H1 (cell line): ENCODE data around the gene UBE3B. TPM values are rescaled to one million over a fixed set of nuclear protein-coding genes. Genes with fewer than 3 reads are reported as not detected.

ENCODE experiments used
- CTCF ChIA-PET: fragments of 300-600 bp; sonication (Branson Sonifier 250); formaldehyde crosslinking; loops from one replicate; lab custom pipeline; 2021; ENCODE audit not compliant: partially characterized antibody; lab: Charles Lee
- POLR2A ChIA-PET: fragments of 300-600 bp; sonication (Branson Sonifier 250); formaldehyde crosslinking; loops from one replicate; lab custom pipeline; 2021; ENCODE audit warnings: inconsistent platforms; ENCODE audit not compliant: partially characterized antibody; lab: Charles Lee
- DNase-seq, 2 experiments: peaks; one replicate each; pipeline versions ENCODE4 v3.0.0 to v3.0.0-alpha.2; 2010 to 2022; ENCODE audit warnings: low spot score in 2 of 2, low read depth in 1 of 2, mixed read lengths in 1 of 2
- FAIRE-seq: peaks from 2 replicates; lab custom pipeline; 2011; peaks lifted over from hg19 to GRCh38; lab: Jason Lieb, UNC
- H2AFZ ChIP-seq: 2 replicates; pipeline ENCODE4 v1.8.1; 2012; ENCODE audit warnings: low read length, inconsistent platforms
- H2AK5ac ChIP-seq: 2 replicates; pipeline ENCODE4 v1.6.1; 2013; ENCODE audit warnings: low read depth, low read length
- H2BK120ac ChIP-seq: replicated peaks from 2 replicates; pipeline ENCODE3; 2013; ENCODE audit warnings: low read depth, low read length, inconsistent platforms
- H2BK12ac ChIP-seq: 2 replicates; pipeline ENCODE4 v1.6.1; 2013; ENCODE audit warnings: low read depth, low read length
- H2BK15ac ChIP-seq: 2 replicates; pipeline ENCODE4 v1.6.1; 2013; ENCODE audit warnings: low read length
- H2BK20ac ChIP-seq: 2 replicates; pipeline ENCODE4 v1.6.1; 2013; ENCODE audit warnings: low read length
- H2BK5ac ChIP-seq: 2 replicates; pipeline ENCODE4 v1.6.1; 2013; ENCODE audit warnings: low read depth, low read length
- H3K14ac ChIP-seq: 2 replicates; pipeline ENCODE4 v1.6.1; 2013; ENCODE audit warnings: inconsistent platforms; ENCODE audit not compliant: insufficient read length
- H3K18ac ChIP-seq: 2 replicates; pipeline ENCODE4 v1.6.1; 2013; ENCODE audit warnings: low read length; ENCODE audit errors: extremely low read depth
- H3K23ac ChIP-seq: 2 replicates; pipeline ENCODE4 v1.6.1; 2013; ENCODE audit warnings: inconsistent platforms; ENCODE audit not compliant: insufficient read length
- H3K23me2 ChIP-seq: 2 replicates; pipeline ENCODE4 v1.6.1; 2013; ENCODE audit warnings: low read depth, low read length
- H3K27ac ChIP-seq: 2 replicates; pipeline ENCODE4 v1.6.1; 2011; ENCODE audit warnings: low read depth, low read length, inconsistent platforms
- H3K27me3 ChIP-seq, 4 experiments: replicated peaks in 1 of 4; 1 replicate in 1 of 4; 2 replicates in 3 of 4; pipeline versions ENCODE4 v1.6.1 to v1.8.1; 2011 to 2013; ENCODE audit warnings: low read length in 3 of 4, mild to moderate bottlenecking in 3 of 4, inconsistent platforms in 2 of 4, mixed read lengths in 2 of 4, moderate library complexity in 1 of 4; ENCODE audit not compliant: control insufficient read depth in 3 of 4, insufficient read depth in 3 of 4; ENCODE audit errors: extremely low read depth in 1 of 4
- H3K36me3 ChIP-seq, 4 experiments: 2 replicates each; pipeline versions ENCODE4 v1.6.1 to v1.8.1; 2011 to 2013; ENCODE audit warnings: mild to moderate bottlenecking in 4 of 4, low read length in 3 of 4, moderate library complexity in 2 of 4, control low read depth in 1 of 4, inconsistent platforms in 1 of 4; ENCODE audit not compliant: insufficient read depth in 4 of 4, control insufficient read depth in 2 of 4
- H3K4ac ChIP-seq: replicated peaks from 2 replicates; pipeline ENCODE3; 2013; ENCODE audit warnings: low read length, low read depth, mixed read lengths, inconsistent platforms; ENCODE audit not compliant: insufficient read length
- H3K4me1 ChIP-seq, 4 experiments: replicated peaks in 1 of 4; 1 replicate in 1 of 4; 2 replicates in 3 of 4; pipeline versions ENCODE4 v1.6.1 to v1.8.1; 2011 to 2013; ENCODE audit warnings: low read length in 3 of 4, inconsistent platforms in 2 of 4, mixed read lengths in 1 of 4; ENCODE audit not compliant: insufficient read depth in 4 of 4, control insufficient read depth in 3 of 4
- H3K4me2 ChIP-seq, 2 experiments: 2 replicates each; pipeline versions ENCODE4 v1.6.1 to v1.8.1; 2011 to 2013; ENCODE audit warnings: low read depth in 2 of 2, low read length in 2 of 2, control low read depth in 1 of 2, inconsistent platforms in 1 of 2, mild to moderate bottlenecking in 1 of 2; ENCODE audit not compliant: insufficient read depth in 1 of 2
- H3K4me3 ChIP-seq, 4 experiments: fragments of 200-600, 300-600 bp in 1 of 4; sonication (generic), shearing (Covaris generic), sonication (Bioruptor Twin) in 1 of 4; 2 replicates each; pipeline versions ENCODE4 v1.5.1 to v1.8.1; 2011 to 2016; ENCODE audit warnings: low read length in 4 of 4, low read depth in 3 of 4, control low read depth in 2 of 4, inconsistent platforms in 2 of 4, mild to moderate bottlenecking in 2 of 4, mixed read lengths in 1 of 4, moderate library complexity in 1 of 4; ENCODE audit not compliant: insufficient read depth in 2 of 4; ENCODE audit errors: extremely low read depth in 1 of 4
- H3K56ac ChIP-seq: replicated peaks from 2 replicates; pipeline ENCODE3; 2013; ENCODE audit warnings: low read depth, mild to moderate bottlenecking, mixed read lengths, low read length, inconsistent platforms; ENCODE audit not compliant: insufficient read length
- H3K79me1 ChIP-seq: 2 replicates; pipeline ENCODE4 v1.6.1; 2013; ENCODE audit warnings: low read depth, low read length, control low read depth
- H3K79me2 ChIP-seq, 2 experiments: 2 replicates each; pipeline versions ENCODE4 v1.6.1 to v1.8.1; 2012 to 2013; ENCODE audit warnings: low read length in 2 of 2, mild to moderate bottlenecking in 2 of 2, inconsistent platforms in 1 of 2; ENCODE audit not compliant: insufficient read depth in 2 of 2, control insufficient read depth in 1 of 2
- H3K9ac ChIP-seq, 4 experiments: replicated peaks in 1 of 4; 1 replicate in 1 of 4; 2 replicates in 3 of 4; pipeline versions ENCODE4 v1.6.1 to v1.8.1; 2011 to 2013; ENCODE audit warnings: low read depth in 3 of 4, low read length in 3 of 4, control low read depth in 2 of 4, mild to moderate bottlenecking in 2 of 4, moderate library complexity in 2 of 4, inconsistent platforms in 1 of 4; ENCODE audit errors: extremely low read depth in 1 of 4
- H3K9me3 ChIP-seq, 2 experiments: 2 replicates each; pipeline versions ENCODE4 v1.6.1 to v1.8.1; 2012 to 2013; ENCODE audit warnings: mild to moderate bottlenecking in 2 of 2, moderate library complexity in 2 of 2, control low read depth in 1 of 2, inconsistent platforms in 1 of 2, low read depth in 1 of 2, low read length in 1 of 2, mixed read lengths in 1 of 2; ENCODE audit not compliant: insufficient read depth in 2 of 2
- H4K20me1 ChIP-seq, 2 experiments: replicated peaks in 1 of 2; 2 replicates each; pipeline versions ENCODE3 to v1.8.1; 2011 to 2013; ENCODE audit warnings: inconsistent platforms in 2 of 2, low read length in 2 of 2, mild to moderate bottlenecking in 1 of 2; ENCODE audit not compliant: insufficient read depth in 2 of 2, control insufficient read depth in 1 of 2
- H4K5ac ChIP-seq: 2 replicates; pipeline ENCODE4 v1.6.1; 2013; ENCODE audit warnings: low read length, low read depth, mixed read lengths, inconsistent platforms; ENCODE audit not compliant: insufficient read length
- H4K8ac ChIP-seq: 2 replicates; pipeline ENCODE4 v1.8.0; 2013; ENCODE audit warnings: mild to moderate bottlenecking, moderate library complexity, low read length, inconsistent platforms; ENCODE audit not compliant: insufficient read depth; ENCODE audit errors: extremely low read depth
- H4K91ac ChIP-seq: replicated peaks from 2 replicates; pipeline ENCODE3; 2013; ENCODE audit warnings: low read length, mixed read lengths, inconsistent platforms; ENCODE audit not compliant: insufficient read length
- ASH2L ChIP-seq: fragments of 200-600, 300-600 bp; sonication (generic); IDR thresholded peaks from one replicate; pipeline ENCODE4 v1.7.1; 2017; ENCODE audit warnings: low read length
- RXRA ChIP-seq: IDR thresholded peaks from 2 replicates; pipeline ENCODE4 v1.6.1; 2011; ENCODE audit warnings: low read depth, mild to moderate bottlenecking, low read length, moderate library complexity; ENCODE audit not compliant: insufficient read depth
- WGBS, 2 experiments: shearing (Covaris generic) in 1 of 2; methylation state at CpG; one replicate each; pipeline versions ENCODE4 v1.1.6 to v1.1.7; 2013 to 2015; ENCODE audit warnings: low lambda C conversion rate in 2 of 2, mixed read lengths in 2 of 2, inconsistent platforms in 1 of 2, low coverage in 1 of 2, missing lambda C conversion rate in 1 of 2; ENCODE audit not compliant: insufficient replicate concordance in 2 of 2, insufficient coverage in 1 of 2, insufficient read length in 1 of 2; ENCODE audit errors: extremely low coverage in 1 of 2, missing lambda C conversion rate in 1 of 2; 5-methylcytosine and 5-hydroxymethylcytosine counted together
- polyA plus RNA-seq, 7 experiments: library from polyadenylated mRNA; depleted of rRNA in 3 of 7; stranded (reverse) in 5 of 7; unstranded in 2 of 7; fragments of >200 nt in 5 of 7; fragments of 200-250 nt in 2 of 7; gene quantifications; 1 replicate in 5 of 7; 2 replicates in 1 of 7; 4 replicates in 1 of 7; pipeline versions ENCODE4 v1.2.1 to v1.2.3, GENCODE V29; 2011 to 2013; ENCODE audit warnings: missing spikeins in 2 of 7, mixed read lengths in 2 of 7
- total RNA-seq: library from RNA; stranded (reverse); fragmentation: NEBNext Ultra II Directional; extraction: Animal tissue kit (Norgen Biotek cat#: 25700); gene quantifications from 2 replicates; pipeline ENCODE4 v1.2.1, GENCODE V29; 2021
- TF ChIP-seq, protein P1 (sequence below): IDR thresholded peaks from 2 replicates; pipeline ENCODE4 v1.6.1; 2012; ENCODE audit warnings: inconsistent platforms

The UBE3B gene
- total and polyA plus RNA-seq, 2 of the 8 experiments (the other 6 are each of a cell fraction or from before 2014, with no cell fraction given), result 14.0 to 21.1 TPM

DNA sequence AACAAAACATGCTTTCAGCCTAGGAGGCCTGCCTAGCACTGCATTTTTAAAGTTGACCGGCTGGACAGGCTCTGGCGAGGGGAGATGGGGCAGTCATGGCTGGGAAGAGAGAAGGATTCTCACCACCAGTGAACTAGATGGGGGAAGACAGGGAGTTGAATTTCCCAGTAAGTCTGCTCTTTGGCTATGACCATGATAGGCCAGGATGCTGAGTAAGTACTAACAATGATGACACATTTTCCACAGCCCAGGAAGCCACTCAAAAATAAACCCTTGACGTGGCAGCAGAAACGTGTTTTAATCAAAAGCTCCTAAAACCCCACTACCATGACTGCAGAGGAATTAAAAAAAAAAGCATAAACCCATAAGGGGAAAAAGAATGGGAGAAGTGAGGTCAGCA lies 19.3 kb upstream of the UBE3B start:
- Histone ChIP-seq H3K56ac (no peak overlapping the region), H4K8ac (no peak overlapping the region), H3K14ac (no peak overlapping the region), H4K20me1 (no peaks in the 10 kb centered on the region), H3K18ac (peak overlapping the region; percentile 33; the same call in 1 of the 2 replicates), H3K23ac (no peak overlapping the region), H3K36me3 (peaks cover 21 to 50% (median 43%) of the 10 kb centered on the region in 4 experiments; a peak in 7 of 8 replicates), H2BK5ac (peak overlapping the region; percentile 99), H3K23me2 (peaks cover 2% of the 10 kb centered on the region; the same call in 1 of the 2 replicates), H2AK5ac (peak overlapping the region; percentile 100), H3K4me2 (peak overlapping the region; percentile 63 to 89), H2AFZ (no peak overlapping the region), H3K27ac (peak overlapping the region; percentile 97), H2BK20ac (0 out of 2 replicates have a peak overlapping the region, but pooled peaks have one; percentile 62), H2BK15ac (no peak overlapping the region; the same call in 1 of the 2 replicates), H3K79me2 (peaks cover 9 to 51% of the 10 kb centered on the region in 2 experiments), H2BK12ac (peak overlapping the region; percentile 100; the same call in 1 of the 2 replicates), H4K5ac (peak overlapping the region; percentile 49), H3K9me3 (no peaks in the 10 kb centered on the region), H3K4me1 (peaks cover 31 to 54% (median 44%) of the 10 kb centered on the region in 4 experiments), H2BK120ac (peak overlapping the region; percentile 81), H3K79me1 (peaks cover 6% of the 10 kb centered on the region), H3K4ac (peak overlapping the region; percentile 11), H3K27me3 (no peaks in the 10 kb centered on the region), H3K4me3 (peak overlapping the region in 3 of 4 experiments; percentile 5 to 33 (median 7); a peak in 4 of 8 replicates), H4K91ac (peak overlapping the region; percentile 93), H3K9ac (peak overlapping the region in 3 of 4 experiments; percentile 65 to 69 (median 65); a peak in 5 of 7 replicates)
- TF ChIP-seq, protein P1, sequence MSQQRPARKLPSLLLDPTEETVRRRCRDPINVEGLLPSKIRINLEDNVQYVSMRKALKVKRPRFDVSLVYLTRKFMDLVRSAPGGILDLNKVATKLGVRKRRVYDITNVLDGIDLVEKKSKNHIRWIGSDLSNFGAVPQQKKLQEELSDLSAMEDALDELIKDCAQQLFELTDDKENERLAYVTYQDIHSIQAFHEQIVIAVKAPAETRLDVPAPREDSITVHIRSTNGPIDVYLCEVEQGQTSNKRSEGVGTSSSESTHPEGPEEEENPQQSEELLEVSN, result no peak
- peak; percentile 3 for TF ChIP-seq ASH2L
- TF ChIP-seq RXRA, result no peak
- WGBS, 2 experiments, result 50% methylated on average over 4 of the region's 4 CpGs; no CpG with 5 or more reads in 1 of the 2 experiments
- FAIRE-seq, result no peak
- CTCF ChIA-PET, result interaction anchor here (0.6 to 2.5 kb wide), 7 partner anchors 9 to 102 kb away, joined by 3 to 16 read pairs (median 4); no protein-coding TSS in a partner anchor
- DNase-seq, result no peak
- POLR2A ChIA-PET, result interaction anchor here (0.8 to 2.7 kb wide), 9 partner anchors 7 to 36 kb away, joined by 3 to 14 read pairs (median 5); partner anchors contain the start of genes KCTD10 and UBE3B
